Heart left ventricle (tissue), 13 donors: Measurements from ENCODE around the gene RHBDF1.

ENCODE experiments used
- POLR2A ChIP-seq, 2 donors: fragments of 450-650 bp; IDR thresholded peaks; one replicate each; pipeline ENCODE4 v1.6.1; 2017; ENCODE audit warnings: antibody characterized with exemption in 2 of 2, mild to moderate bottlenecking in 2 of 2, moderate library complexity in 2 of 2
- TF ChIP-seq, protein P1 (sequence below), 12 donors: fragments of 200-600 bp; sonication (generic) in 4 of 12; IDR thresholded peaks; one replicate each; pipeline versions ENCODE4 v1.5.0 to v1.8.0; 2018 to 2022; ENCODE audit warnings: antibody characterized with exemption in 12 of 12, mild to moderate bottlenecking in 5 of 12
- donor health status: ischemic (EF 13 %, LVEDD 7.1; RV severe dilation, severe dysfunction).
- donor health status: DM: no; HTN: yes; CAD: no.
- donor health status: DM: no; HTN: no; CAD: no.
- donor health status: ischemic (EF 25% LVEDD 6.9; RV normal size, moderate dysfunction).
- donor health status: ischemic (EF 25% LVEDD 5.7; RV mildly dilated, moderate dysfunction).
- donor health status: ischemic (EF 35%, LVEDD 5.7; RV mildly dilated, moderate dysfunction).
- donor health status: nonischemic (EF 11% LVEDD 7.7; RV severe dilation, severe dysfunction).
- donor health status: DM: yes; HTN: yes; CAD: no.
- donor health status: PGD.
- donor health status: ischemic (EF 29% LVEDD 5.4; RV normal size, mild dysfunction).
- donor health status: nonischemic (EF 23%, LVEDD 6.1; RV moderate dilation, normal function).

DNA sequence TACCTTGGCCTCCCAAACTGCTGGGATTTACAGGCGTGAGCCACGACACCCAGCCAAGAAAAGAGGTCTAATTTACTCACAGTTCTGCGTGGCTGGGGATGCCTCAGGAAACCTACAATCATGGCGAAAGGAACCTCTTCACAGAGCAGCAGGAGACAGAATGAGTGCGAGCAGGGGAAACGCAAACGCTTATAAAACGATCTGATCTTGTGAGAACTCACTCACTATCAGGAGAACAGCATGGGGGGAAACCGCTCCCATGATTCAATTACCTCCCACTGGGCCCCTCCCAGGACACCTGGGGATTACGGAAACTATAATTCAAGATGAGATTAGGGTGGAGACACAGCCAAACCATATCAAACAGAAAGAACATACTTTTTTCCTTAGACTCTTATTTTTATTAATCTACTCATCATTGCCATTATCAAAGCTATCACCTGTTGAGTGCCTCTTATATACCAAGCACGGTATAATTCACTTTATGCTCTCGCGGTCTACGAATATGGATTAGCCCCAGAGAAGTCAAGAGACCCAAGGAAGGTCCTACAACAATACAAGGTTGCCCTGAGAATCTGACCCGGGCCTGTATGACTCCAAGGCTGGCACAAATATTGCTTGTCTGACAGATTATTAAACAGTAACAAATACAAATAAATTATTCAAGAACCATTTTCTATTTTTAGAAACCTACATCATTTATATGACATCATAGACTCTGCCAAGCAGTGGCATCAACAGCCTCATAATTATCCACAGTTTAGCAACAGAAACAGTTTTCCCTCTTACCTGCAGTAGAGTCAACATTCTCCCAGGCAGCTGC is 21.5 kb downstream of the RHBDF1 start:
- TF ChIP-seq POLR2A (IDR thresholded peaks at IDR 0.05) = no peak
- TF ChIP-seq, protein P1, sequence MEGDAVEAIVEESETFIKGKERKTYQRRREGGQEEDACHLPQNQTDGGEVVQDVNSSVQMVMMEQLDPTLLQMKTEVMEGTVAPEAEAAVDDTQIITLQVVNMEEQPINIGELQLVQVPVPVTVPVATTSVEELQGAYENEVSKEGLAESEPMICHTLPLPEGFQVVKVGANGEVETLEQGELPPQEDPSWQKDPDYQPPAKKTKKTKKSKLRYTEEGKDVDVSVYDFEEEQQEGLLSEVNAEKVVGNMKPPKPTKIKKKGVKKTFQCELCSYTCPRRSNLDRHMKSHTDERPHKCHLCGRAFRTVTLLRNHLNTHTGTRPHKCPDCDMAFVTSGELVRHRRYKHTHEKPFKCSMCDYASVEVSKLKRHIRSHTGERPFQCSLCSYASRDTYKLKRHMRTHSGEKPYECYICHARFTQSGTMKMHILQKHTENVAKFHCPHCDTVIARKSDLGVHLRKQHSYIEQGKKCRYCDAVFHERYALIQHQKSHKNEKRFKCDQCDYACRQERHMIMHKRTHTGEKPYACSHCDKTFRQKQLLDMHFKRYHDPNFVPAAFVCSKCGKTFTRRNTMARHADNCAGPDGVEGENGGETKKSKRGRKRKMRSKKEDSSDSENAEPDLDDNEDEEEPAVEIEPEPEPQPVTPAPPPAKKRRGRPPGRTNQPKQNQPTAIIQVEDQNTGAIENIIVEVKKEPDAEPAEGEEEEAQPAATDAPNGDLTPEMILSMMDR (IDR thresholded peaks at IDR 0.05) = no peak
